ENCODE data around the gene UBE2E3. TPM values are rescaled to one million over a fixed set of nuclear protein-coding genes. Genes with fewer than 3 reads are reported as not detected.
"Not testable (repeated sequence)": the region's sequence is repeated elsewhere in the genome, so short reads cannot be mapped to it uniquely, and the experiment has no call there.

Gene UBE2E3
- polyA plus RNA-seq, 1 experiment: 58.8 TPM

DNA sequence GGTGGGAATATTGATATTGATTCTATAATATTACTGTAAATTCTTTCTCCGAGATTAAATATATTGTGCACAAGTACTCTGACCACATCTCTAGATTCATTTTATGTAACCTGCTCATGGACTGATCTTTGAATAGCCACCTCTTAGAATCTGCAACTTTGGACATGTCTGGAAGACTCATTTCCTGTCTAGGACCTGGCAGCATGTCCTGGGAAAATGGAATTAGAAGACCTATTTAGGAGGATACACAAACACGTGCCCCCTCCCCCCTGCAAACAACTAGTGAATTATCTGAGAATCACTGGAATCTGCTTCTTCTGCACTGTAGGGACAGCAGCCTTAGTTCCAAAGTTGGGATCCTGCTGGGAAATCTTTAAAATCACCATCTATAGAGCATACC, 94.1 kb downstream of the UBE2E3 start:
- Histone ChIP-seq H3K36me3 (ENCODE audit: control insufficient read depth, insufficient read depth, low read length) (no peaks in the 10 kb centered on the region), H3K27me3 (ENCODE audit: control insufficient read depth, insufficient read depth, low read length) (no peaks in the 10 kb centered on the region), H3K4me3 (ENCODE audit: low read depth, low read length) (no peak overlapping the region)
- ChIA-PET POLR2A (no interaction called here), CTCF (interaction anchor here (1.6 to 1.9 kb wide), 2 partner anchors 641 to 951 kb away, joined by 3 to 4 read pairs; no protein-coding TSS in a partner anchor)
- TF ChIP-seq, protein P1, sequence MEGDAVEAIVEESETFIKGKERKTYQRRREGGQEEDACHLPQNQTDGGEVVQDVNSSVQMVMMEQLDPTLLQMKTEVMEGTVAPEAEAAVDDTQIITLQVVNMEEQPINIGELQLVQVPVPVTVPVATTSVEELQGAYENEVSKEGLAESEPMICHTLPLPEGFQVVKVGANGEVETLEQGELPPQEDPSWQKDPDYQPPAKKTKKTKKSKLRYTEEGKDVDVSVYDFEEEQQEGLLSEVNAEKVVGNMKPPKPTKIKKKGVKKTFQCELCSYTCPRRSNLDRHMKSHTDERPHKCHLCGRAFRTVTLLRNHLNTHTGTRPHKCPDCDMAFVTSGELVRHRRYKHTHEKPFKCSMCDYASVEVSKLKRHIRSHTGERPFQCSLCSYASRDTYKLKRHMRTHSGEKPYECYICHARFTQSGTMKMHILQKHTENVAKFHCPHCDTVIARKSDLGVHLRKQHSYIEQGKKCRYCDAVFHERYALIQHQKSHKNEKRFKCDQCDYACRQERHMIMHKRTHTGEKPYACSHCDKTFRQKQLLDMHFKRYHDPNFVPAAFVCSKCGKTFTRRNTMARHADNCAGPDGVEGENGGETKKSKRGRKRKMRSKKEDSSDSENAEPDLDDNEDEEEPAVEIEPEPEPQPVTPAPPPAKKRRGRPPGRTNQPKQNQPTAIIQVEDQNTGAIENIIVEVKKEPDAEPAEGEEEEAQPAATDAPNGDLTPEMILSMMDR (IDR thresholded peaks at IDR 0.05; ENCODE audit: insufficient read depth, low read depth, low read length): no peak
- DNase-seq (ENCODE audit: low read depth): no peak

DNA sequence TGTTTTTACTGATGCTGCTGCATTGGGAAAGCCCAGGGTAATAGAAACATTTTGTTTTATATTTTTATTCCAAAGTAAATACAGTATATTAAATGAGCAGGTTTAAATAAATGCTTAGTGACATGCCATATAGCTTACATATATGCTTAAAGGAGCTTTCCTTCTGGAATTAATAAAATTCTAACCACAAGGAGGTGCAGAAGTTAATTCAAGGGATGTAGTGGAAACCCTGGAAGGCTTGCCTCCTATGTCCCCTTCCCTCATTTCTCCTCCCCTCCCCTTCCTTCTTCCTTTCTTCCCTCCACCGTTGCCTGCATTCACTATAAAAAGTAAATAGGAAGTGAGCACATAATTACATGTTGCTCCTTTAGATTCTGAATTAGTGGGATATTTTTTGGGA, 96.3 kb downstream of the UBE2E3 start:
- Histone ChIP-seq H3K4me3 (ENCODE audit: low read depth, low read length) (no peak overlapping the region), H3K27me3 (ENCODE audit: control insufficient read depth, insufficient read depth, low read length) (no peaks in the 10 kb centered on the region), H3K36me3 (ENCODE audit: control insufficient read depth, insufficient read depth, low read length) (no peaks in the 10 kb centered on the region)
- TF ChIP-seq, protein P1 (IDR thresholded peaks at IDR 0.05; ENCODE audit: insufficient read depth, low read depth, low read length): no peak
- no peak for DNase-seq (ENCODE audit: low read depth)
- POLR2A ChIA-PET: interaction anchor here (0.6 kb wide), 1 partner anchor 408 kb away, joined by 6 read pairs; no protein-coding TSS in a partner anchor
- CTCF ChIA-PET: interaction anchor here (0.9 to 1.5 kb wide), 4 partner anchors 10 to 953 kb away, joined by 3 to 7 read pairs (median 4); no protein-coding TSS in a partner anchor

DNA sequence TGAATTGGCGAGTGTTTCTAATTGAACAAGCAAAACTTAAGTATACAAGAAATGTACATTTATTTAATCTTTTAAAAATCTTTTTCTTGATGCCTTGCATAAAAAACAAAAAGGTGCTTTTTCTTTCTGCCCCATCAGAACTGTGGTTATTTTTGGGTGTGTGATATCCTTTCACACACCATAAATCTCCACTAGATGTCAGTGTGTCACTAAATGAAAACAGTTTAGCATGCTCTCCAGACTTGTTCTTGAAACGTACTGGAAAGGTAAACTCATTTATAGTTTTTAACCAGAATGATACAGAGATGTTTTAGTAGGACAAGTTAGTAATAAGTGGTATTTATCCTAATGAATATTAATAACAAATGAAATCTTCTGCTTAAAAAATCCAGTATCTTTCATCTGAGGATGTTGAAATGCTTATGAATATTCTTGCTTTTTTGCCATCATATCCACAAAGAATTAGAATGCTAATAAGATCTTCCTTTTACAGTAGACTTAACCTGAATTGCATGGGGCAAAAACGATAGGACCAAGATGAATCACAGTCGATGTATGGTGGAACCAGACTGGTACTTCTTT, 96.8 kb downstream of the UBE2E3 start:
- ChIA-PET POLR2A (no interaction called here), CTCF (interaction anchor here (0.9 to 1.5 kb wide), 3 partner anchors 38 to 954 kb away, joined by 3 to 7 read pairs (median 3); no protein-coding TSS in a partner anchor)
- DNase-seq (ENCODE audit: low read depth): no peak

DNA sequence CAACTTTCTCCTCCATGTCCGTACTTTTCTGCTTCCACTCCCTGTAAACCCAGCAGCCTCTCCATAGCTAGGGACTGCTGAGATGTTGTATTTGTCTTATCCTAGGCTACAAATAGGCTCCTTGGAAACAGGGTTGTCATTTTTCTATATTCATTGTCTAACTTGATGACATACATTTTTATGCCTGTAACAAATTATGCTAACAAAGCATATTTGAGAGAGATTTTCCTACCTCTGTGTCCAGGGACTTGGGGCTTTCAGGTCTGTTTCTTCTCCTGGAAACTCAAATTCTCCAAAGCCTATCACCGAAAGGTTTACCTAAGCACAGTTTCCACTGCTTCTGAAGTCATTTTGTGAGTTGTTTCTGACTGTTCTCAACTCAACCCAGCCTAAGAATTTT, 102.7 kb downstream of the UBE2E3 start:
- TF ChIP-seq, protein P1 (IDR thresholded peaks at IDR 0.05; ENCODE audit: insufficient read depth, low read depth, low read length): no peak
- no peak for DNase-seq (ENCODE audit: low read depth)
- Histone ChIP-seq H3K27me3 (ENCODE audit: control insufficient read depth, insufficient read depth, low read length) (no peaks in the 10 kb centered on the region), H3K4me3 (ENCODE audit: low read depth, low read length) (no peak overlapping the region), H3K36me3 (ENCODE audit: control insufficient read depth, insufficient read depth, low read length) (peaks cover 1% of the 10 kb centered on the region; the same call in 1 of the 2 replicates)
- ChIA-PET CTCF (no interaction called here), POLR2A (no interaction called here)

More for the DNA sequence above, 96.8 kb downstream of the UBE2E3 start:
- TF ChIP-seq, protein P1 (IDR thresholded peaks at IDR 0.05; ENCODE audit: insufficient read depth, low read depth, low read length): peak; percentile 68
- H3K36me3 ChIP-seq (ENCODE audit: control insufficient read depth, insufficient read depth, low read length): no peaks in the 10 kb centered on the region
- H3K4me3 ChIP-seq (ENCODE audit: low read depth, low read length): no peak overlapping the region
- no peaks in the 10 kb centered on the region for H3K27me3 ChIP-seq (ENCODE audit: control insufficient read depth, insufficient read depth, low read length)

DNA sequence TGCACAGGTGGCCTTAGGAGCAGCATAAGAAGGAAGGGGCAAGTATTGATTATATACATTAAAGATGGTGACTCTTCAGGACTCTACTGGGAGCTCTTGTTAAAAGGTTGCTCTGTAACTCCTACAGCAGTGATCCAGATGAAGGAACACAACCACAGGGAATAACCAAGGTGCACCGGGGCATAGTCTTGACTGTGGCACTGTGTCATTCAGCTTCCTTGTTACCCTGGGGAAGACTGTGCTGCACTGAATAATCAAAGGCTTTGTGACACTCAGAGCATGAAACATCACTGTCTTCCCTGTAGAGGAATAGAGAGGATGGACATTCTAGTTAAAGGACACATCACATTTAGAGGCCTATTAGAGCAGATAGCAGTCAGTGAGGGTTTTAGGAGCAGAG, 105.3 kb downstream of the UBE2E3 start:
- no peaks in the 10 kb centered on the region for H3K27me3 ChIP-seq (ENCODE audit: control insufficient read depth, insufficient read depth, low read length)
- peaks cover 1% of the 10 kb centered on the region; the same call in 1 of the 2 replicates for H3K36me3 ChIP-seq (ENCODE audit: control insufficient read depth, insufficient read depth, low read length)
- POLR2A ChIA-PET: no interaction called here
- TF ChIP-seq, protein P1 (IDR thresholded peaks at IDR 0.05; ENCODE audit: insufficient read depth, low read depth, low read length): no peak
- H3K4me3 ChIP-seq (ENCODE audit: low read depth, low read length): no peak overlapping the region
- CTCF ChIA-PET: interaction anchor here (1.1 to 2.2 kb wide), 2 partner anchors 372 to 630 kb away, joined by 4 to 6 read pairs; partner anchors contain the start of gene ITGA4
- no peak for DNase-seq (ENCODE audit: low read depth)

DNA sequence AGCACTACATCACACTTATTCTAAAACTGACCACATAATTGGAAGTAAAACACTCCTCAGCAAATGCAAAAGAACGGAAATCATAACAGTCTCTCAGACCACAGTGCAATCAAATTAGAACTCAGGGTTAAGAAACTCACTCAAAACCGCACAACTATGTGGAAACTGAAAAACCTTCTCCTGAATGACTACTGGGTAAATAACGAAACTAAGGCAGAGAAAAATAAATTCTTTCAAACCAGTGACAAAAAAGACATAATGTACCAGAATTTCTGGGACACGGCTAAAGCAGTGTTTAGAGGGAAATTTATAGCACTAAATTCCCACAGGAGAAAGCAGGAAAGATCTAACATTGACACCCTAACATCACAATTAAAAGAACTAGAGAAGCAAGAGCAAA, 111.5 kb downstream of the UBE2E3 start:
- DNase-seq (ENCODE audit: low read depth); H3K36me3 ChIP-seq (ENCODE audit: control insufficient read depth, insufficient read depth, low read length); POLR2A ChIA-PET; H3K27me3 ChIP-seq (ENCODE audit: control insufficient read depth, insufficient read depth, low read length); H3K4me3 ChIP-seq (ENCODE audit: low read depth, low read length): not testable (repeated sequence)
- CTCF ChIA-PET: interaction anchor here (1.2 kb wide), 1 partner anchor 629 kb away, joined by 4 read pairs; no protein-coding TSS in a partner anchor
